Neuronal stem cell (in vitro differentiated cells): ENCODE data around the gene ALDH1A3.

Source experiments
- DNase-seq: peaks from one replicate; pipeline ENCODE4 v3.0.0-alpha.2; 2013; ENCODE audit warnings: low spot score
- H2AFZ ChIP-seq: one replicate; pipeline ENCODE4 v1.6.1; 2013; ENCODE audit warnings: mild to moderate bottlenecking, low read length, inconsistent platforms
- H2AK5ac ChIP-seq: 2 replicates; pipeline ENCODE4 v1.6.1; 2013; ENCODE audit warnings: low read depth, mild to moderate bottlenecking, inconsistent platforms, low read length, moderate library complexity, mixed read lengths
- H2BK120ac ChIP-seq: 2 replicates; pipeline ENCODE4 v1.6.1; 2013; ENCODE audit warnings: low read depth, mild to moderate bottlenecking, inconsistent platforms, low read length, moderate library complexity, mixed read lengths
- H2BK12ac ChIP-seq: one replicate; pipeline ENCODE4 v1.6.1; 2013; ENCODE audit warnings: low read length, inconsistent platforms
- H2BK15ac ChIP-seq: 2 replicates; pipeline ENCODE4 v1.6.1; 2013; ENCODE audit warnings: mild to moderate bottlenecking, low read length, inconsistent platforms, mixed read lengths
- H2BK5ac ChIP-seq: one replicate; pipeline ENCODE4 v1.6.1; 2013; ENCODE audit warnings: inconsistent platforms, mild to moderate bottlenecking, low read length, moderate library complexity
- H3K14ac ChIP-seq: one replicate; pipeline ENCODE4 v1.6.1; 2013; ENCODE audit warnings: low read length, inconsistent platforms
- H3K18ac ChIP-seq: 2 replicates; pipeline ENCODE4 v1.6.1; 2013; ENCODE audit warnings: low read length, inconsistent platforms
- H3K23ac ChIP-seq: 2 replicates; pipeline ENCODE4 v1.6.1; 2013; ENCODE audit warnings: low read depth, mild to moderate bottlenecking, mixed read lengths, low read length, inconsistent platforms; ENCODE audit not compliant: poor library complexity
- H3K27ac ChIP-seq: replicated peaks from 3 replicates; pipeline ENCODE4 v1.5.1; 2013; ENCODE audit warnings: low read length, inconsistent platforms
- H3K27me3 ChIP-seq, 3 experiments: 2 replicates each; pipeline ENCODE4 v1.6.1; 2013; ENCODE audit warnings: low read length in 3 of 3, mild to moderate bottlenecking in 2 of 3, inconsistent platforms in 1 of 3, low read depth in 1 of 3, mixed read lengths in 1 of 3, moderate library complexity in 1 of 3; ENCODE audit not compliant: control insufficient read depth in 3 of 3, insufficient read depth in 3 of 3
- H3K36me3 ChIP-seq, 2 donors: replicated peaks in 1 of 2; 2 replicates each; pipeline ENCODE4 v1.6.1; 2013; ENCODE audit warnings: low read length in 2 of 2; ENCODE audit not compliant: control insufficient read depth in 2 of 2, insufficient read depth in 2 of 2
- H3K4ac ChIP-seq: 2 replicates; pipeline ENCODE4 v1.6.1; 2013; ENCODE audit warnings: inconsistent platforms, mild to moderate bottlenecking, low read length, moderate library complexity
- H3K4me1 ChIP-seq, 2 donors: 1 replicate in 1 of 2; 2 replicates in 1 of 2; pipeline ENCODE4 v1.6.1; 2013; ENCODE audit warnings: low read length in 2 of 2, low read depth in 1 of 2; ENCODE audit not compliant: control insufficient read depth in 2 of 2, insufficient read depth in 1 of 2
- H3K4me2 ChIP-seq: one replicate; pipeline ENCODE4 v1.6.1; 2013; ENCODE audit warnings: mild to moderate bottlenecking, low read length, inconsistent platforms; ENCODE audit not compliant: insufficient read depth, poor library complexity, severe bottlenecking
- H3K4me3 ChIP-seq, 2 donors: 2 replicates each; pipeline ENCODE4 v1.5.1; 2013; ENCODE audit warnings: low read length in 2 of 2, mild to moderate bottlenecking in 2 of 2, inconsistent platforms in 1 of 2, moderate library complexity in 1 of 2
- H3K79me1 ChIP-seq: one replicate; pipeline ENCODE4 v1.6.1; 2013; ENCODE audit warnings: low read depth, mild to moderate bottlenecking, inconsistent platforms, low read length, moderate library complexity
- H3K9ac ChIP-seq: one replicate; pipeline ENCODE4 v1.6.1; 2013; ENCODE audit warnings: mild to moderate bottlenecking, low read depth, low read length, inconsistent platforms; ENCODE audit not compliant: poor library complexity
- H3K9me3 ChIP-seq, 2 donors: replicated peaks in 1 of 2; 2 replicates each; pipeline versions ENCODE3 to v1.6.1; 2013; ENCODE audit warnings: low read length in 2 of 2, mild to moderate bottlenecking in 2 of 2, inconsistent platforms in 1 of 2, low read depth in 1 of 2, mixed read lengths in 1 of 2, moderate library complexity in 1 of 2; ENCODE audit not compliant: control insufficient read depth in 2 of 2, insufficient read depth in 1 of 2
- H4K8ac ChIP-seq: one replicate; pipeline ENCODE4 v1.6.1; 2013; ENCODE audit warnings: low read depth, mild to moderate bottlenecking, inconsistent platforms, low read length, moderate library complexity
- H4K91ac ChIP-seq: one replicate; pipeline ENCODE4 v1.6.1; 2013; ENCODE audit warnings: low read length, low read depth, mild to moderate bottlenecking, inconsistent platforms; ENCODE audit not compliant: poor library complexity
- WGBS, 2 donors: extraction: QIAGEN DNeasy Blood & Tissue Kit; methylation state at CpG; one replicate each; pipeline ENCODE4 v1.1.7; 2013; ENCODE audit warnings: missing lambda C conversion rate in 2 of 2, mixed read lengths in 1 of 2; ENCODE audit not compliant: insufficient read length in 2 of 2, insufficient replicate concordance in 1 of 2; ENCODE audit errors: extremely low coverage in 2 of 2; 5-methylcytosine and 5-hydroxymethylcytosine counted together

The ALDH1A3 gene

DNA sequence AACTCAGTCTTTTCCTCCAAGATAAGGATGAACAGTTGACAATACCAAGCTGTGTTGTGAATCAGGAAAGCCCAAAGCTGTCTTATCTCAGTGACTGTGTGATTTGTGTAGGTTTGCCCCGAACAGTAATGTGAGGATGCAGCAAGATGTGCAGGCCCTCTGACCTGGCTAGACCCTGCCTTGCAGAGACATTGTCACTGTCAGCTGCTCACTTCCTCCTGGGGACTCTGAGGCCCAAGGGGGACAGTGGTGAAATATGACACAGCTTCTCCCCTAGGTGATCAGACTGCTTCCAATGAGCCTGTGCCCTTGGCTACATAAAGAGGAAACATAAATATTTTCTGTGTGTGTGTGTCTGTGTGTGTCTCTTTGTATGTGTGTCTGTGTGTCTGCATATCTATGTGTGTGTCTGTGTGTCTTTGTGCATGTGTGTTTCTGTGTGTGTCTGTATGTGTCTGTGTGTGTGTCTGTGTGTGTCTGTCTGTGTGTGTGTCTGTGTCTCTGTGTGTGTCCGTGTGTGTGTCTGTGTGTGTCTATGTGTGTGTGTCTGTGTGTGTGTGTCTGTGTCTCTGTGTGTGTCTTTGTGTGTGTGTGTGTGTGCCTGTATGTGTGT is 61.2 kb downstream of the ALDH1A3 start:
- Histone ChIP-seq H2AK5ac (no peak overlapping the region), H2BK120ac (no peak overlapping the region), H2AFZ (no peak overlapping the region), H3K27ac (no peak overlapping the region), H2BK12ac (no peak overlapping the region), H2BK5ac (no peak overlapping the region), H3K4me2 (no peak overlapping the region), H3K4me3 (peak overlapping the region in 1 of 2 donors; percentile 36), H3K14ac (no peak overlapping the region), H3K23ac (no peak overlapping the region), H3K9ac (no peak overlapping the region), H4K8ac (no peak overlapping the region), H3K4ac (no peak overlapping the region), H3K4me1 (no peaks in the 10 kb centered on the region), H3K9me3 (peaks cover 0 to 4% of the 10 kb centered on the region in 2 donors), H3K36me3 (no peaks in the 10 kb centered on the region), H3K79me1 (no peaks in the 10 kb centered on the region), H3K27me3 (no peaks in the 10 kb centered on the region), H2BK15ac (no peak overlapping the region), H4K91ac (no peak overlapping the region), H3K18ac (no peak overlapping the region)
- DNase-seq: no peak
- WGBS, 2 donors: no CpG with 5 or more reads among the region's 2 CpGs

DNA sequence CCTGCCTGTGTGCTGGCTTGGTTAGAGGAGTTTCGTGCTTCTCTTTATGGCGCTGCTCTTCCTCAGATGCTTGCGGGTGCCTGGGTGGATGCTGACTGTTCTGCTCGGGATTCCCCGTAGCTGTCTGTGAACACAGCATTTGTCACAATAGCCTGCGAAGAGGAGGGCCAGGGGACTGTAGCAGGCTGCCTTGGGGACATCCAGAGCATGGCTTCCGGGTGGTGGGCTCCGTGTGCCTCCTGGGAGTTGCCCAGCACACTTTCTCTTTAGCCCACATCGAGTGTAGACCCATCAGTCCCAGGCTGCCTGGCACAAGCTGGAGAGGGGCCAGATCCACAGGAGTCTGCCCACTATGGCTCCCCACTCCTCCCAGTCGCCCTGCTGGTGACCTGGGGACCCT is 61.9 kb downstream of the ALDH1A3 start:
- H4K8ac ChIP-seq: no peak overlapping the region
- no peak for DNase-seq
- H3K4me3 ChIP-seq: no peak overlapping the region
- no peak overlapping the region for H2BK120ac ChIP-seq
- no peak overlapping the region for H2BK15ac ChIP-seq
- H4K91ac ChIP-seq: no peak overlapping the region
- H3K14ac ChIP-seq: peak overlapping the region; percentile 32
- no peak overlapping the region for H2AK5ac ChIP-seq
- no peaks in the 10 kb centered on the region for H3K36me3 ChIP-seq
- no peak overlapping the region for H2BK5ac ChIP-seq
- no CpG with 5 or more reads among the region's 10 CpGs for WGBS, 2 donors
- no peaks in the 10 kb centered on the region for H3K4me1 ChIP-seq
- H3K23ac ChIP-seq: no peak overlapping the region
- H3K4ac ChIP-seq: no peak overlapping the region
- no peak overlapping the region for H2AFZ ChIP-seq
- no peaks in the 10 kb centered on the region for H3K27me3 ChIP-seq
- H3K9me3 ChIP-seq: peaks cover 0 to 3% of the 10 kb centered on the region in 2 donors
- H3K4me2 ChIP-seq: no peak overlapping the region
- H2BK12ac ChIP-seq: no peak overlapping the region
- H3K79me1 ChIP-seq: no peaks in the 10 kb centered on the region
- H3K18ac ChIP-seq: peak overlapping the region; percentile 33
- no peak overlapping the region for H3K27ac ChIP-seq
- peak overlapping the region; percentile 7 for H3K9ac ChIP-seq

DNA sequence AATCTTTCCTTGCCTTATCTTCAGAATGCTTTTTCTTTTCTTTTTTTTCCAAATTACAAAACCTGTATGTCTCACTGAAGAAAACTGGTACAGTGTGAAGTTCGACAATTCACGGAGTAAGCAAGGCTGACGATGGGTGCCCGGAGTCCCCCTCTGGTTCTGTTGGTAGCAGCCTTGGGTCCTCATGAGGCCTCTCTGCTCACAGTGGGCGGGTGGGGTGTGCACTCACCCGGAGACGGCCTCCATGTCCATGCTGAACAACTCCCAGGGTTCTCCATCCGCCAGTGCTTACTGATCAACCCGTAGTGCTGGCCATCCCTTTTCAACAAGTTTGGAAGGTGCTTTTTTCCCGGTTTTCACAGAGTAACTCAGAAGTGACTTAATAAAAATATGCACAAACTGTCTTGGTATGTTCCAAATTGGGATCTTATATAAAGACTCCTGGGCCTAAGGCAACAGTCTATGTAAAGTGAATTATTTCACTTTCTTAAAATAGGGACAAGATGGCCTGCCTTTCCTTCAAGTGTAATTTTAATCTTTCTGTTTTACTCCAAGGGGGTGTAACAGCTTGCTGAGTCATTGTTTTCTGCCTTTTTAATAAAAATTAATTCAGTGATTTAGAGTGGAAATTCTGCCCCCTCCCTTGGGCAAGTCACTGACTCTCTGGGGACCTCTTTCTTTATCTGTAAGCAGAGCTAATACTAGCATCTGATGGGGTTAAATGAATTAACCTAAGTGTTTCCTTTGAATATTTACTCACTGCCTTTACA is 63.2 kb downstream of the ALDH1A3 start:
- Histone ChIP-seq H2AK5ac (no peak overlapping the region), H4K8ac (no peak overlapping the region), H3K27ac (no peak overlapping the region), H3K79me1 (no peaks in the 10 kb centered on the region), H2AFZ (no peak overlapping the region), H4K91ac (no peak overlapping the region), H2BK15ac (no peak overlapping the region), H3K23ac (peak overlapping the region; percentile 49), H3K4ac (no peak overlapping the region), H2BK12ac (no peak overlapping the region), H3K9ac (no peak overlapping the region), H2BK120ac (no peak overlapping the region), H3K9me3 (peaks cover 0 to 2% of the 10 kb centered on the region in 2 donors), H3K4me2 (no peak overlapping the region), H3K27me3 (no peaks in the 10 kb centered on the region), H3K18ac (no peak overlapping the region), H2BK5ac (no peak overlapping the region), H3K4me3 (no peak overlapping the region), H3K36me3 (no peaks in the 10 kb centered on the region), H3K14ac (no peak overlapping the region), H3K4me1 (no peaks in the 10 kb centered on the region)
- no peak for DNase-seq
- WGBS, 2 donors: no CpG with 5 or more reads among the region's 10 CpGs

DNA sequence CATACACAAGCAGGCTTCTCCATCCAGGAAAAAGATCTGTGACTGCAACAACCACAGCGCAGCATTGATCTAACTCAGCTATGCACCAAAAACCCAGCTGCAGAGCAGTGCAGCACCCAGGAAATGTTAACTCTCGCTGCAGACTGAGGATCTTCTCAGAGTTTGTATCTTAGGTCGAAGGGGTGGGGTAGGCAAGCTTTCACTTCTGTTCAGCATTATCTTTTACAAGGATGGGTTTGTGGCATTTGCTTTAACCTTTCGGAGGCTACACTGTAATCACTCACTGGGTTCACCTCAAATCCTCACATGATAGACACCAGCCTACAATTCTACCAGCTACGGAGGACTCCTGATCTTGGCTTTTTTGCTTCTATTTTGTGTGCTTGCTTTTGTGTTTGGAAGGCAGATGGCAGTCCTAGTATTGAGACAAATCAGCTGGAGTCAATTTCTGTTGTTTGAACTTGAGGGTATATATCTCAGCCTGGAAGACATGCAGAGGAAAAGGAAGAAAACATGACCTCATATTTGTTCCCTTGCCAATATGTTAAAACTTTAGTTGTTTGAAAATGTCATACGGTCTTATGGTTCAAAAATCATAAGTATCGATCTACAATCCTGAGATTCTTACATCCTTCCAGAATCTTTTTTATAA is 64.7 kb downstream of the ALDH1A3 start:
- Histone ChIP-seq H4K91ac (no peak overlapping the region), H3K4me1 (no peaks in the 10 kb centered on the region), H2AK5ac (no peak overlapping the region), H2BK5ac (no peak overlapping the region), H4K8ac (no peak overlapping the region), H3K36me3 (no peaks in the 10 kb centered on the region), H3K4me3 (no peak overlapping the region), H2AFZ (no peak overlapping the region), H3K9ac (no peak overlapping the region), H2BK120ac (no peak overlapping the region), H3K18ac (no peak overlapping the region), H2BK12ac (no peak overlapping the region), H3K4me2 (no peak overlapping the region), H3K79me1 (no peaks in the 10 kb centered on the region), H3K23ac (no peak overlapping the region), H3K27me3 (no peaks in the 10 kb centered on the region), H3K14ac (no peak overlapping the region), H3K4ac (no peak overlapping the region), H3K27ac (no peak overlapping the region), H3K9me3 (peaks cover 0 to 2% of the 10 kb centered on the region in 2 donors), H2BK15ac (no peak overlapping the region)
- no peak for DNase-seq
- no CpG with 5 or more reads among the region's 7 CpGs for WGBS, 2 donors
